ENCODE results near the gene FBXO8. TPM values are rescaled to one million over a fixed set of nuclear protein-coding genes. Genes with fewer than 3 reads are reported as not detected.

Gene FBXO8
- total RNA-seq, 1 experiment from 2014 or later = 8.9 TPM

DNA sequence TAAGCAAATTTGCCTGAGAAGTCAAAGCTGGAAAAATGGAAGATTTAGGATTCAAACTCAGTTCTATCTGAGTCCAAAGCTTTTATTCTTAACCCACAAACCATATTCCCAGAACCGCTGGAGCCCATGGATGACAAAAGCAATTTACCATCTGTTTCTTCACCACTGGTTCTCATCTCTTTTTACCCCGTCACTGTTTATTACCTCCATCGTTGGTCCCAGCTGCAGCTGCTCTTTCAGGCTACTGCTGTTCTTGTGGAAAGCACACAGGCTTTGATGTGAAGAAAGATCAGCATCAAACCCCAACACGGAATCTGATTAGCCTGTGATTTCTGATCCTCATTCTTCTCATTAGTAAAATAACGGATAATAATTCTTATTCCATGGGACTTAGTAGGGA, 9.5 kb downstream of the FBXO8 start:
- H2BK20ac ChIP-seq (ENCODE audit: low read depth, low read length, poor library complexity, severe bottlenecking) = no peak overlapping the region
- no peaks in the 10 kb centered on the region for H3K23me2 ChIP-seq (ENCODE audit: insufficient read length, low read depth, low read length, poor library complexity, severe bottlenecking)
- H3K18ac ChIP-seq (ENCODE audit: insufficient read length, low read depth, low read length) = no peak overlapping the region
- no peaks in the 10 kb centered on the region for H3K79me2 ChIP-seq (ENCODE audit: insufficient read depth, low read length)
- H4K8ac ChIP-seq (replicated peaks; ENCODE audit: insufficient read length, low read depth, low read length) = no peak overlapping the region
- no peak overlapping the region for H3K4ac ChIP-seq (ENCODE audit: low read depth, low read length)
- H4K20me1 ChIP-seq (ENCODE audit: control insufficient read depth, insufficient read depth, insufficient read length) = no peaks in the 10 kb centered on the region
- TF ChIP-seq, protein P1, sequence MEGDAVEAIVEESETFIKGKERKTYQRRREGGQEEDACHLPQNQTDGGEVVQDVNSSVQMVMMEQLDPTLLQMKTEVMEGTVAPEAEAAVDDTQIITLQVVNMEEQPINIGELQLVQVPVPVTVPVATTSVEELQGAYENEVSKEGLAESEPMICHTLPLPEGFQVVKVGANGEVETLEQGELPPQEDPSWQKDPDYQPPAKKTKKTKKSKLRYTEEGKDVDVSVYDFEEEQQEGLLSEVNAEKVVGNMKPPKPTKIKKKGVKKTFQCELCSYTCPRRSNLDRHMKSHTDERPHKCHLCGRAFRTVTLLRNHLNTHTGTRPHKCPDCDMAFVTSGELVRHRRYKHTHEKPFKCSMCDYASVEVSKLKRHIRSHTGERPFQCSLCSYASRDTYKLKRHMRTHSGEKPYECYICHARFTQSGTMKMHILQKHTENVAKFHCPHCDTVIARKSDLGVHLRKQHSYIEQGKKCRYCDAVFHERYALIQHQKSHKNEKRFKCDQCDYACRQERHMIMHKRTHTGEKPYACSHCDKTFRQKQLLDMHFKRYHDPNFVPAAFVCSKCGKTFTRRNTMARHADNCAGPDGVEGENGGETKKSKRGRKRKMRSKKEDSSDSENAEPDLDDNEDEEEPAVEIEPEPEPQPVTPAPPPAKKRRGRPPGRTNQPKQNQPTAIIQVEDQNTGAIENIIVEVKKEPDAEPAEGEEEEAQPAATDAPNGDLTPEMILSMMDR (conservative IDR thresholded peaks at IDR 0.05) = no peak
- no peak overlapping the region for H2BK120ac ChIP-seq (ENCODE audit: low read depth, low read length, poor library complexity, severe bottlenecking)
- no peaks in the 10 kb centered on the region for H3K4me1 ChIP-seq (ENCODE audit: insufficient read depth, low read length)
- no peaks in the 10 kb centered on the region for H3K9me3 Mint-ChIP-seq
- no peak overlapping the region for H3K4me2 ChIP-seq (ENCODE audit: insufficient read depth, insufficient read length, low read length)
- no peak overlapping the region for H2AK5ac ChIP-seq (ENCODE audit: insufficient read length, low read length)
- H4K5ac ChIP-seq (ENCODE audit: insufficient read length, low read depth, low read length) = no peak overlapping the region
- WGBS (ENCODE audit: extremely low coverage, insufficient read length, low lambda C conversion rate) = no CpG with 5 or more reads among the region's 5 CpGs
- no peak for DNase-seq
- no peaks in the 10 kb centered on the region for H3K9me3 ChIP-seq (ENCODE audit: control insufficient read depth, low read depth, low read length)
- H2BK12ac ChIP-seq (ENCODE audit: insufficient read length, low read depth, low read length) = no peak overlapping the region
- H3K4me3 Mint-ChIP-seq = no peak overlapping the region
- no peaks in the 10 kb centered on the region for H3K27me3 ChIP-seq (ENCODE audit: insufficient read depth, low read length)
- H2AFZ ChIP-seq (ENCODE audit: low read length) = no peak overlapping the region
- no peak overlapping the region for H3K56ac ChIP-seq (ENCODE audit: insufficient read length, low read depth, low read length)
- no peak overlapping the region for H2BK5ac ChIP-seq (ENCODE audit: insufficient read length, low read length)
- H3K23ac ChIP-seq (ENCODE audit: insufficient read length, low read depth, low read length) = no peak overlapping the region
- H3K27me3 Mint-ChIP-seq (ENCODE audit: low read depth) = no peaks in the 10 kb centered on the region
- no peak overlapping the region for H3T11ph ChIP-seq (ENCODE audit: low read length)
- no peaks in the 10 kb centered on the region for H3K36me3 Mint-ChIP-seq (ENCODE audit: insufficient read depth in 1 of 3, low read depth in 3 of 3)
- no peak overlapping the region for H3K14ac ChIP-seq (ENCODE audit: insufficient read depth, low read length)
- H3K27ac Mint-ChIP-seq = no peak overlapping the region
- no peak overlapping the region for H2BK15ac ChIP-seq (ENCODE audit: low read depth, low read length)
- no peak overlapping the region for H3K9ac ChIP-seq (ENCODE audit: extremely low read depth, insufficient read length, low read length)
- H4K91ac ChIP-seq (ENCODE audit: insufficient read length, low read depth, low read length) = no peak overlapping the region
- H3K79me1 ChIP-seq (ENCODE audit: insufficient read depth, low read depth, low read length, poor library complexity, severe bottlenecking) = no peaks in the 10 kb centered on the region
- no peak overlapping the region for H3K27ac ChIP-seq (ENCODE audit: insufficient read length, low read depth, low read length)
- no peaks in the 10 kb centered on the region for H3K4me1 Mint-ChIP-seq
